NCI-H82 treated with DMSO at 0.1 percent for 48 hours (cell line): ENCODE results near the gene TMEM130.
A peak's percentile ranks its signal among the peaks of the same experiment; 100 is the strongest.

ENCODE experiments used
- DNase-seq: peaks from one replicate; lab custom pipeline; 2025; ENCODE audit not compliant: unreplicated experiment; lab: John Stamatoyannopoulos, UW

TMEM130 gene

DNA sequence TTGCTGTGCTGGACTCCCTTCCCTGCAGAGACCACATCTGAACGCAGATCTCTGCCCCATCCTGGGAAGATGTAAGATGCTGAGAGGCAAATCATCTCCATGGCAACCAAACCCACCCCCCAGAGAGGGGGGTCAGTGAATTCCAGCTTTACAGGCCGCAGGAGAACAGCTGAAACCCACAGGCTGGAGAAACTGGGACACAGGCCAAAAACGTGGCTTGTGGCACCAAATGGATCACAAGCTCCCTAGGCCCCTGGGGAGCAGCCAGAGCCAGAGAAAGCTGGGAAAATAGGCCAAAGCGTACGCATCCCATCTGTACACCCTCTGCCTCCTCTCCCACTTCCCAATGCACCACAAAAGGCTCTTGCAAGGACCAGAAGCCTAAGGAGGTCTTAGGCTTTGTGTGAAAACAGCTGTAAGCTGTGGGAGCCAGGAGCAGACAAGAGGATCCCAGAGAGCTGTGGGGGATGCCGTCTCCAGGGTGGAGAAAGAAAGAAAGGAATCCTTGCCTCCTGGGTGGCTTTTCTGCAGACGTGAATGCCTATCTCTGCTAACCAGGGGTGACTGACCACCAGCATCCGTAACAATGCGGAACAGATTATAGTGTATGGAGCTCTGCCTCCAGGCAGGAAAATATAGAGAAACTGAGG is 59.5 kb downstream of the TMEM130 start:
- peak; percentile 9 for DNase-seq

DNA sequence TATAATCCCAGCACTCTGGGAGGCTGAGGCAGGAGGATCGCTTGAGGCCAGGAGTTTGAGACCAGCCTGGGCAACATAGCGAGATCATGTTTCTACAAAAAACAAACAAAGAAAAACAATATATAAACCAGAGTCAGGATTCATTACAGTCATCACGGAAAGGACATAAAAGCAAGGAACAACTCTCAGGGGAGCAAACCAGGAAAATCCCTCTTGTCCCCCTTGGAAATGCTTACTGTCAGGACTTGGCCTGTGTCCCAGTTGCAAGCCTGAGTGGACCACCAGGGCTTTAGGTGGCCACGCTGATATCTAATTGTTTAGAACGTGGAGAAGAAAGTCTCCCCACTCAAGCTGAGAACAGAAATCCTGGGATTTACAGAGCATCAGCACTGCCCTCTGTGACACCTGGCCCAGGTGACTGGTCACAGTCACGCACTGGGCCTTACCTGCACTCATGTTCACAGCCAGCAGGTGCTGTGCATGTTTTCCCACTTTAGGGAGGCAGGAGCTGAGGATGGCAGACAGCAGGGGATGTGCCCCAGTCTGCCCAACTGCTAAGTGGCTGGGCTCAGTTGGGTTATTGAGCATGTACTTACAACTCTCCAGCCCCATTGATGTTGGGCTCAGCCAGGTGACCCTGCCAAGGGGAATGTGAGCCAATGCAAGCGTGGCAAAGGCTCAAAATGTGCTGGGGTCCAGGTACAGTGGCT is 60.9 kb downstream of the TMEM130 start:
- DNase-seq: no peak

DNA sequence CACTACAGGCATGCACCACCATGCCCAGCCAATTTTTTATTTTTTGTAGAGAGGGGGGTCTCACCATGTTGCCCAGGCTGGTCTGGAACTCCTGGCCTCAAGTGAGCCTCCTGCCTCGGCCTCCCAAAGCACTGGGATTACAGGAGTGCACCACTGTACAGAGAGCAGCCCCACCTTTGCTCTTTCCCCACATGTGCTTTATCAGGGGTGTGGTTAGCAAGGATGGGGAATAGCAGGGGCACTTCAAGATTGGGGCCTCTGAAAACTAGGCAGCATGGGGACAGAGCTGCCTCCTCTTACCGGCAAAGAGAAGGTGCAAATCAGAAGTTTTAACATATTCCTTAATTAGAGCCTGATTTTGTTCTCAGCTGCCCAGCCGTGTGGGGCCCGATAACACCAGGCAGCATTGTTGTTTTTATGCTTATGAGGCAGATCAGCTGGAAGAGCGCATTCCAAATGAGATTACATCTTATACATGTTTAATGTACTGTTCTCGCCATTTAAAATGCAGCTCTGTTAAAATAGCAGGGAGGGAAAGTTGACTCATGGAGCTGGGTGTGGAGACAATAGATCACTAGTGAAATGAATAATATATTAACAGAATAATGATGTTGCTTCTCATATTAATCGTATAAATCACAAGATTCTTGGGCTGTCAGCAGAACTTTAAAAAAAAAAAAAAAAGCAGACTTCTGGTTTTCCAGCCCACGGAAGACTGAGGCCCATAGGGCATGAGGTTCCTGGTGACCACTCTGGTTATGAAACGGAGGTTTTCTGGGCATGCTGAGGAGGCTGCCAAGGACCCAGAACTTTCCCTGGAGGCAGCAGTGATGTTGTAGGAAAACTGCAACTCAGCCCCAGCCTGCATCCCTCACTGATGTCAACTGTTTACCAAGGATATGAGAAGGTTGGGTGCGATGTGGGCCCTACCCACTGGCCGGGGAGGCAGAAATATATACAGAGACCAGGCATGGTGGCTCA is 62.5 kb downstream of the TMEM130 start:
- no peak for DNase-seq

DNA sequence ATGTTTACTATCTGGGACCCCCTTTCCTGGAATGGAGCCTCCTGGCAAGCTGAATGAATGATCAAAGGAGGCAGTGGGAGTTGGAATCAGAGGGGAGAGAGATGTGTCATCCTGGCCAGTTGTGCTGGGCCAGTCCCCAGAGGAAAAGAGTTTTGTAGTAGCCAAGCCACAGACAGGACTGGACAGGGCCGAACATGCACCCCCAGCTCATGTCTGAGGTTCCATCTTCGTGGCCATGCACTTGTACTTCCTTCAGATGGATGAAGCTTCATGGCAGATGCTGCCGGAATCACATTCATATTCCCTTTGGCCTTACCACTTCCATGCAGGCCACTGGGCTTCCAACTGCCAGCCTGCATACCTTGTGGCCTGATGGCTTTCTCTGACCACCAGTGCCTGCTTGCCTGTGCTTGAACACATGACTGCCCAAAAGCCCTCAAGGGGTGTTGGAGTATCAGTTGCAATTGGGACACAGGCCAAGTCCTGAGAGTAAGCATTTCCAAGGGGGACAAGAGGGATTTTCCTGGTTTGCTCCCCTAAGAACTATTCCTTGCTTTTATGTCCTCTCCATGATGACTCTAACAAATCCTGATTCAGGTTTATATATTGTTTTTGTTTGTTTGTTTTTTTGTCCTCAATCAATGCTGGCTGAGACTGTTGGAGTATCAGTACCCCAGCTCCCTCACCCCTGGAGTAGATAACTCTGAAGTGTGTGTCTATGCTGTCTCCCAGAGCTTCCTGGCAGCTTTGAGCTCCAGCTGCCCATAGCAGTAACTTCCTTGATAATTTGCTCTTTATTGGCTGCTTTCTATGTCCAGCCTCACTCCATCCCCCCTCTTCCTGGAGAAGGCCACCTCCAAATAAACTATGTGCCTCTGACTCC is 63.6 kb downstream of the TMEM130 start:
- DNase-seq: no peak

DNA sequence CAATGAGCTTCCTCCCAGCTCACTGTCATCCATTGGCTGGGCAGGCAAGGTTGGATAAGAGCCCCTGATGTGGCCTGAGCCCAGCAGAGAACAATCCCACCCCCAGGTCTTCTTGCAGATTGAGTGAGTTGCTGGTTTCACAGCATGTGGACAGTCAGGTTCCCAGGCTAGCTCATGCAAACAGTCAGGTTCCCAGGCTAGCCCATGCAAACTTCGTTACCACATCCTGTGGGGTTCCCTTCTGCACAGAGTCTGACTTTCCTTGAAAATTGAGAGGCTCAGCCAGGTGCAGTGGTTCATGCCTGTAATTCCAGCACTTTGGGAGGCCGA is 67.1 kb downstream of the TMEM130 start:
- no peak for DNase-seq

DNA sequence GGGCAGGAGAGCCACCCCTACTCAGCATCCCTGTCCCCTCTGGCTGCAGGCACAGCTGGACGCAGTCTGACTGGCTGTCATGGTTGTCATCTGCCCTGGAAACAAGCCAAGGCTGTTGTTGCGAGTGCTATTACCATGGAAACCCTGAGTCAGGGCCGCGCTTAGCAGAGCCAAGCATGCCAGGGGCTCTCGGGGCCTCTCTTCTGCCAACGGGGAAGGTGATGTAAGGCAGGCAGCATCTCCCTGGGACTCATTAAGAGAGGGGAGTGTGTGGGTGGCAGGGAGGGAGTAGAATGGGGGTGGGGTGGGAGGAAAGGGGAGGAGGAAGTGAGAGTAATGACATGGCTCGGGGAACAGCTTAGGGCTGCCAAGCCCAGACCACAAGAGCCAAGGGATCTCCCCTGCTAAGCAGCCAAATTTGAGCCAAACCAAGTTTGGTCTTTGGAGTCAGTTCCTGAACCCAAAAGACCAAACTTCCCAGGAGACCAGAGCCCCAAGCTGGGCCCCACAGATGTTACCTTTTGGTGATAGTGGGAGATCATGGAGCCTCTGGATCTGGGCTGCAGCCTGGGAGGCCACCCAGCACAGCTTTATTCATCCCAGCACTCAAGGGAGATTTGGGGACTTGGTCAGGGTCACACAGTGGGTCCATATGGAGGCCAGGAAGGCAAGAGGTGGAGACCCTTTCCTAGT is 67.6 kb downstream of the TMEM130 start:
- DNase-seq: no peak

DNA sequence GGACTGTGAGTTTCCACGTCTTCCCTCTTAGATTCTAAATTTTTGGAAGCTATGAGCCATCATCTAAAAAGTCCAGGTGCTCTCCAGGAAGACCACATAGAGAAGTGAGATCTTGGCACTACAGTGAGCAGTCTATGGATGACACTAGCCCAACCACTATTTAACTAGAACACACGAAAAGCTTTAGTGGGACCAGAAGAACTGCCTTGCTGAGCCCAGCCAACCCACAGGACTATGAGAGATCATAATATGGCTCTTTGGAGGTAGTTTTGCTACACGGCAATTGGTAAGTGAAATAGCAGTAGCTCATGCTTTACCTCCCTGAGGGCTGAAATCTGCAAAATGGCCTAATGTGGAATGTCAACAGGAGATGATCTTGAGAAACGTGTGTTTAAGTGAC is 68.8 kb downstream of the TMEM130 start:
- DNase-seq: no peak

DNA sequence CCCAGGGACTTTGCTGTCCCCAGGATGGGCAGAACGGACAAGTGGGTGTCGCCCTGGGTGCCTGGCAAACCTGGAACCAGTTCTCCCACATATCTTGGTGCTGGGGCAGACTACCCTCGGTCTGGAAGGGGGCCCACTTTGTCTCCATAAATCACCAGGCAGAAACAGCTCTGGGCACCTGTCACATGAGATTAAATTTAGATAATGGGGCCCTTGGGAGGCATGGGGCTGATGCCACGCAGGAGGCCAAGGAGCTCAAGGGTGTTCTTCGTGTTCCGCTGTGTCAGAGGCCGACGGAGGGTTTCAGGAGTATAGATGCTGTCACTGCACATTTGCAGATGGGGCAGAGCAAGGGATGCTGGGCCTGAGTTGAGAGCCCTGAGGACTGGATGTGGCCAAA is 72.7 kb downstream of the TMEM130 start:
- DNase-seq: no peak
